Heart left ventricle (tissue), 13 donors: ENCODE results near the gene NDOR1.

Experiments
- POLR2A ChIP-seq, 2 donors: fragments of 450-650 bp; IDR thresholded peaks; one replicate each; pipeline ENCODE4 v1.6.1; 2017; ENCODE audit warnings: antibody characterized with exemption in 2 of 2, mild to moderate bottlenecking in 2 of 2, moderate library complexity in 2 of 2
- TF ChIP-seq, protein P1 (sequence below), 12 donors: fragments of 200-600 bp; sonication (generic) in 4 of 12; IDR thresholded peaks; one replicate each; pipeline versions ENCODE4 v1.5.0 to v1.8.0; 2018 to 2022; ENCODE audit warnings: antibody characterized with exemption in 12 of 12, mild to moderate bottlenecking in 5 of 12
- donor health status: ischemic (EF 13 %, LVEDD 7.1; RV severe dilation, severe dysfunction).
- donor health status: DM: no; HTN: yes; CAD: no.
- donor health status: DM: no; HTN: no; CAD: no.
- donor health status: ischemic (EF 25% LVEDD 6.9; RV normal size, moderate dysfunction).
- donor health status: ischemic (EF 25% LVEDD 5.7; RV mildly dilated, moderate dysfunction).
- donor health status: ischemic (EF 35%, LVEDD 5.7; RV mildly dilated, moderate dysfunction).
- donor health status: nonischemic (EF 11% LVEDD 7.7; RV severe dilation, severe dysfunction).
- donor health status: DM: yes; HTN: yes; CAD: no.
- donor health status: PGD.
- donor health status: ischemic (EF 29% LVEDD 5.4; RV normal size, mild dysfunction).
- donor health status: nonischemic (EF 23%, LVEDD 6.1; RV moderate dilation, normal function).

GRCh38 chr9:137187386-137187785 lies 18.1 kb upstream of the NDOR1 start:
- TF ChIP-seq, protein P1, sequence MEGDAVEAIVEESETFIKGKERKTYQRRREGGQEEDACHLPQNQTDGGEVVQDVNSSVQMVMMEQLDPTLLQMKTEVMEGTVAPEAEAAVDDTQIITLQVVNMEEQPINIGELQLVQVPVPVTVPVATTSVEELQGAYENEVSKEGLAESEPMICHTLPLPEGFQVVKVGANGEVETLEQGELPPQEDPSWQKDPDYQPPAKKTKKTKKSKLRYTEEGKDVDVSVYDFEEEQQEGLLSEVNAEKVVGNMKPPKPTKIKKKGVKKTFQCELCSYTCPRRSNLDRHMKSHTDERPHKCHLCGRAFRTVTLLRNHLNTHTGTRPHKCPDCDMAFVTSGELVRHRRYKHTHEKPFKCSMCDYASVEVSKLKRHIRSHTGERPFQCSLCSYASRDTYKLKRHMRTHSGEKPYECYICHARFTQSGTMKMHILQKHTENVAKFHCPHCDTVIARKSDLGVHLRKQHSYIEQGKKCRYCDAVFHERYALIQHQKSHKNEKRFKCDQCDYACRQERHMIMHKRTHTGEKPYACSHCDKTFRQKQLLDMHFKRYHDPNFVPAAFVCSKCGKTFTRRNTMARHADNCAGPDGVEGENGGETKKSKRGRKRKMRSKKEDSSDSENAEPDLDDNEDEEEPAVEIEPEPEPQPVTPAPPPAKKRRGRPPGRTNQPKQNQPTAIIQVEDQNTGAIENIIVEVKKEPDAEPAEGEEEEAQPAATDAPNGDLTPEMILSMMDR (IDR thresholded peaks at IDR 0.05) = no peak
- no peak for TF ChIP-seq POLR2A (IDR thresholded peaks at IDR 0.05)
